Measurements from ENCODE around the gene TMEM233.
"Not testable (repeated sequence)": the region's sequence is repeated elsewhere in the genome, so short reads cannot be mapped to it uniquely, and the experiment has no call there.

Gene TMEM233

DNA sequence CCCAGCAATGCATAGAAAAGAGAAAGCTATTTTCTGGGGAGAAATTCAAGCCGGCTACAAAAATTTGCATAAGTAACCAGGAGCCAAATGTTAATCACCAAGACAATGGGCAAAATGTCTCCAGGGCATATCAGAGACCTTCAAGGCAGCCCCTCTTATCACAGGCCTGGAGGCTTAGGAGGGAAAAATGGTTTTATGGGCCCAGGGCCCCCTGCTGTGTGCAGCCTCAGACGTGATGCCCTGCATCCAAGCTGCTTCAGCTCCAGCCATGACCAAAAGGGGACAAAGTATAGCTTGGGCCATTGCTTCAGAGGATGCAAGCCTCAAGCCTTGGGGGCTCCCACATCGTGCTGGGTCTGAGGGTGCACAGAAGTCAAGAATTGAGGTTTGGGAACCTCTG, 15.8 kb downstream of the TMEM233 start:
- DNase-seq (ENCODE audit: low read depth) = no peak

GRCh38 chr12:119613319-119613936, 19.9 kb downstream of the TMEM233 start:
- DNase-seq (ENCODE audit: low read depth) = no peak

DNA sequence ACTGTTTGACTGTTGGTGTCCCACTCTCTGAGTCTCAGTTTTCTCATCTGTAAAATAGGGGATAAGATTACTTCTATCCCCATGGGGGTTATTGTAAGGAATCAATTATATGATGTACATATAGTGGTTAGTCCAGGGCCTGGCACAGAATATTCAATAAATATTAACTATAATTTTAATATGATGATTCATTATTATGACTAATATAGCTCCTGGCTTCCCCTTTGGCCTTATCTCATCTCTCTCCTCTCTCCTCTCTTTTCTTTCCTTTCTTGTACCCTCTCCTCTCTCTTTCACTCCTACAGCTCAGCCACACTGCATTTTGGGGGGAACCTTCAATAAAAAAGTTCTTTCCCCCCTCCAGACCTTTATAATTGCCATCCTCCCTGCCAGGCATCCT, 21.1 kb downstream of the TMEM233 start:
- no peak for DNase-seq (ENCODE audit: low read depth)

- no peak for DNase-seq (ENCODE audit: low read depth)
These were observed 22.2 kb downstream of the TMEM233 start for GRCh38 chr12:119615518-119616475.

DNA sequence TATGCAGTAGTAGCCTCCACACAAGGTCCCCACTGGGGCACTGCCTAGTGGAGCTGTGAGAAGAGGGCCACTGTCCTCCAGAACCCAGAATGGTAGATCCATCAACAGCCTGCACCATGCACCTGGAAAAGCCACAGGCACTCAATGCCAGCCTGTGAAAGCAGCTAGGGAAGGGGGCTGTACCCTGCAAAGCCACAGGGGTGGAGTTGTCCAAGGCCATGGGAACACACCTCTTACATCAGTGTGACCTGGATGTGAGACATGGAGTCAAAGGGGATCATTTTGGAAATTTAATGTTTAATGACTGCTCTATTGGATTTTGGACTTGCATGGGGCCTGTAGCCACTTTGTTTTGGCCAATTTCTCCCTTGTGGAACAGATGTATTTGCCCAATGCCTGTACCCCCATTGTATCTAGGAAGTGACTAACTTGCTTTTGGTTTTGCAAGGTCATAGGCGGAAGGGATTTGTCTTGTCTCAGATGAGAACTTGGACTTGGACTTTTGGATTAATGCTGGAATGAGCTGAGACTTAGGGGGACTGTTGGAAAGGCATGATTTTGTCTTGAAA, 24.8 kb downstream of the TMEM233 start:
- DNase-seq (ENCODE audit: low read depth) = not testable (repeated sequence)

DNA sequence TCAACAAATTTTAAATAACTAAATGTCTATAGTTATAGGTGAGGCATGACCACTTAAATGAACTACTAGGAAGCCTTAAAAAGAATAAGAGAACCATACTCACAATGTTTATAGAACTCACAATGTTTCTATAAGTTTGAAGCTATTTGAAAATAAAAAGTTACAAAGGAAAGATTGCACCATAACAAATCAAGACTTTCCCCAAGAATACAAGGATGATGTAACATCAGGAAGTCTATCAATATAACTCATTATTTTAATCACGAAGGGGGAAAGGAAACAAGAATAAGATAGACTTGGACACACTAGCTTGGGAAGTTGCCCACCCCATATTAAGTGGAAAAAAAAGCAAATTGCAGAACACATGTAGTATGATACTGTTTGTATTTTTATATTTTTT, 26.9 kb downstream of the TMEM233 start:
- DNase-seq (ENCODE audit: low read depth) = no peak

DNA sequence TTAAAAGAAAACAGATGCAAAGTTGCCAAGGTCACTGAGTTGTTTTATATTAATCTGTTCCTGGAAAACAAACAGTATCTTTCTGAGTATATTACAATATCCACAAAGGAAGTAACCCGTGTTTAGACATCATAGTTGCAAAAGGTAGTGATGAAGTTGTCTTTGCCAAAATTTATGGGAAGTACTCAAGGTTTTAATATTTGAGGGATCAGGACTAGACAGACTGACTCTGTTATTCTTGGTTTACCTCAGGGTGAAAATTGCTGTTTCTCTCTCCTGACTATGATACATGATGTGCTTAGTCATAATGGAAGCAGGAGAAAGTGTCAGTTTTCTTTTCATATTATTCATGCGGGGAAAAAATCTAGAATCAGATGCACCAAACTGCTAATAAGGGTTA, 28.3 kb downstream of the TMEM233 start:
- no peak for DNase-seq (ENCODE audit: low read depth)

GRCh38 chr12:119624966-119625365, 31.4 kb downstream of the TMEM233 start:
- DNase-seq (ENCODE audit: low read depth) = no peak

GRCh38 chr12:119627019-119627643, 33.6 kb downstream of the TMEM233 start:
- DNase-seq (ENCODE audit: low read depth) = no peak

DNA sequence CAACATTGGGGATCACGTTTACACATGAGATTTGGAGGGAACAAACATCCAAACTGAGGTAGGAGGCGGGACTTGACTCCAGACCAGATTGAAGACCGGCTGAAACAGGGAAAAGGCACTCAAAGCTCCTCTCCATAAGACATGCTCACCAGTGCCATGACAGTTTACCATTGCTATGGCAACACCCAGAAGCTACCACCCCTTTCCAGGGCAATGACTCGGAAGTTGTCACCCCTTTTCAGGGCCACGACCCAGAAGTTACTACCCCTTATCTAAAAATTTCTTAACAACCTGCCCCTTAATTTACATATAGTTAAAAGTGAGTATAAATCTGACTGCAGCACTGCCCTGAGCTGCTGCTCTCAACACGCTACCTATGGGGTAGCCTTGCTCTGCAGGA, 34.1 kb downstream of the TMEM233 start:
- no peak for DNase-seq (ENCODE audit: low read depth)

DNA sequence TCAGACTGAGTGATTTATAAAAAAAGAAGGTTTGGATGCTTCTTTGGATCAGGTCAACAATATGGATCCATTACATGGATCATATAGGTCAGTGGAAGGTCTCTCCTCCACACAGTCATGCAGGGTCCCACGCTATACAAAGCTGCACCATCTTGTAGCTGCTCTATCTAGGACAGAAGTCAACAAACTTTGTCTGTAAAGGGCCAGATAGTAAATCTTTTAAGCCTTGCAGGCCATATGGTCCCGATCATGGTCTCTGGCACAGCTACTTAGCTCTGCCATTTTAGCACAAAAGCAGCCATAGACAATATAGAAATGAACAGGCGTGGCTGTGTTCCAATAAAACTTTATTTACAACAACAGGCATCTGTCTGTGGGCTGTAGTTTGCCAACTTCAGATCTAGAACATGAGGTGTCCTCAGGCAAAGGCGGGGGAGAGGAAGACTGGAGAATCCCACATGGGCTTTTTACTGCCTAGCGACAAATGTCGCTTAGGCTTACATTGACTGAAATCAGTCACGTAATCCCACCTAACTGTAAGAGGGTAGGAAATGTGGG, 36.7 kb downstream of the TMEM233 start:
- DNase-seq (ENCODE audit: low read depth) = no peak

- no peak for DNase-seq (ENCODE audit: low read depth)
These were observed 37.5 kb downstream of the TMEM233 start for GRCh38 chr12:119630962-119631550.

DNA sequence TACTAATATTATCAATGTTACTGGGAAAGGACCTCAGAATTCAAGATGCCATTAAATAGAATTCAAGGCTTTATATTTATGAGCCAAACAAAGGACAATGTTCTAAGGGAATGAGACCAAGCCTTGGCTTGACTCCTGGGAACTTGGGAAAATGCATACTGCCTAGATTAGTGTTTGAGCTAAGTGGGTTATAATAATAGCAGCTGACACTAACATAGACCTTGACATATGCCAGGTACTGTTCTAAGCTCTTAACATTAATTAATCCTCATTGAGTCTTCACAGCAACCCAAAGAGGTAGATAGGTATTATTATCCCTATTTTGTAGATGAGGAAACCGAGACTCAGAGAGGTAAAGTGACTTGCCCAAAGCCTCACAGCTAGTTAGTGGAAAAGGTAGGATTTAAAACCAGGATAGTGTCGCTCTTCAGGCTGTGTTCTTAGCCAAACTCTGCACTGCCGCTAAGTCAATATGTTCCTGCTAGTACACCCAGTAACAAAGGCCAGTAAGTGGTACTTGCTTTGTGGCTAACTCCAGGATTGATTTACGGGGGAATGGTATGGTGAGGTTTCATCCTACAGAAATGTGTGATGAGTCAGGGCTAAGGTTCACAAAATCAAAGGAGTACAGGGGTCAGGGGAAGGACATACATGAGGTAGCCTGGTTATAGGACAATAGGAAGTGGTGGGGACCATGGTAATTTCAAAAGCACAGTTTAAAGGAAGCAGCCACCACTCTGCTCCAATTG, 38.5 kb downstream of the TMEM233 start:
- DNase-seq (ENCODE audit: low read depth) = no peak

DNA sequence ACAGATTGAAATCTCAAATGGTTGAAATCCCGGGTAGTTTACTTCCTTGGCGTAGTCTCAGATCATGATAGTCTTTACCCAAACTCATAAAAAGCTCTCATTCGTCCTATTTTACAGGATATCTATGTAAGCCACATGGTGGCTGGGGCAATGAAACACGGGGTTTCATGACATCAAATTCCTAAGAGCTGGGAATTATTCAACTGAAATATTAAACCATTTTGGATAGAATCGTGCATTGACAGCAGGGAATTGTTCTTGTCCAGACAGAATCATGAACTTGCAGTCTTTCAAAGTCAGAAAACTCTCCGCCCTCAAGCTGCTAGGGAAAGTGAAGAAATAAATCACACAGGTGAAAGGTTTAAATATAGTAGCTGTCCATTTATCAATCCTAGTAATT, 41.2 kb downstream of the TMEM233 start:
- DNase-seq (ENCODE audit: low read depth) = no peak

GRCh38 chr12:119642986-119643385, 49.4 kb downstream of the TMEM233 start:
- DNase-seq (ENCODE audit: low read depth) = no peak

DNA sequence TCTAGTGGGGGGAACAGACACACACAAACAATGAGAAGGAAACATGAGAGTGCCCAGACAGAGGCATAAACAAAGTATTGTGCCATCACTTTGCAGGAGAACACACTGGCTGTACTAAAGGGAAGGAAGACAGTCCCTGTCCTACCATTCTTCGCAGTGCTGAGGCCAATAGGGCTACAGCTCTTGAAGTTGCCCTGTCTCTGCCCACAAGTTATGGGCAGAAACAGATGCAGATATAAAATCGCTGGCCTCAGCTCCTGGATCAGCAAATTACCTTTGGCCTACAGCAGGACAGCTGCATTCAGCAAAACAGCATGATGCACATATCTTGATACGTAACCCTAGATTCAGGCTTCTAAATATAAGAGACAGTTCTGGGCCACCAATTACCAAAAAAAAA, 51.4 kb downstream of the TMEM233 start:
- no peak for DNase-seq (ENCODE audit: low read depth)

- DNase-seq (ENCODE audit: low read depth) = no peak
These were observed 52.0 kb downstream of the TMEM233 start for GRCh38 chr12:119645535-119646059.

DNA sequence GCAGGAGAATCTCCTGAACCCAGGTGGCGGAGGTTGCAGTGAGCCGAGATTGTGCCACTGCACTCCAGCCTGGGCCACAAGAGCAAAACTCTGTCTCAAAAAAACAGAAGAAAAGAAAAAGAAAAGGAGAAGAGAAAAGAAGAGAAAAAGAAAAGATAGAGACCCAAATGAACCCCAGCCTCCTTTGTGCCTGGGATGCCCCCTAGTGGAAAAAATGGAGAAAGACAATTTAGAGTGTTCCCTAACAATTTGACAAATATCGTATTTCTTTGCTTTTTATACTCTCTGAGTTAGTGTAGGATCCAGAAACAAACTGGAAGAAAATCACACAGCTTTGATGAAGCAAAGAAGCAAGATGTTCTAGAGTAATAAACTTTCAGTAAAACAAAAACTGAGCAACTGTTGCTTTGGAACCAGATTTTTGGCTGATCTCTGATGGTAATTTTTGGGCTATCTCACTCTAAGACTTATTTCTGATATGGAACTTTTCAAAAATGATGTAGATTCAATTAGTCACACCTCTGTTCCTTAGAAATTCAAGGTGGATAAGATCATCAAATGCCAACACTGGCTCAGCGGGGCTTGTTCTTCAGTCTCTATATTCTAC, 55.7 kb downstream of the TMEM233 start:
- DNase-seq (ENCODE audit: low read depth) = no peak

- no peak for DNase-seq (ENCODE audit: low read depth)
These were observed 59.1 kb downstream of the TMEM233 start for GRCh38 chr12:119652665-119653064.

- DNase-seq (ENCODE audit: low read depth) = not testable (repeated sequence)
These were observed 63.4 kb downstream of the TMEM233 start for GRCh38 chr12:119657001-119657400.
